DOHH2 (cell line): ENCODE data around the gene INPP5F.
"Not testable (repeated sequence)": the region's sequence is repeated elsewhere in the genome, so short reads cannot be mapped to it uniquely, and the experiment has no call there.

Experiments
- H3F3A ChIP-seq: fragments of 200-600 bp; sonication (generic), shearing (Covaris generic); 2 replicates; pipeline ENCODE4 v1.6.0; 2016; ENCODE audit warnings: antibody characterized with exemption, mild to moderate bottlenecking; ENCODE audit not compliant: control insufficient read depth, insufficient read depth
- H3K27ac ChIP-seq: fragments of 200-600 bp; sonication (generic); 2 replicates; pipeline ENCODE4 v1.5.1; 2014; ENCODE audit warnings: low read depth, mild to moderate bottlenecking, low read length, moderate library complexity
- H3K27me3 ChIP-seq: fragments of 200-600 bp; sonication (generic); 2 replicates; pipeline ENCODE4 v1.6.1; 2014; ENCODE audit warnings: mild to moderate bottlenecking, low read length, mixed read lengths; ENCODE audit not compliant: control insufficient read depth
- H3K36me3 ChIP-seq: fragments of 200-600 bp; sonication (generic); 2 replicates; pipeline ENCODE4 v1.6.1; 2014; ENCODE audit warnings: mild to moderate bottlenecking, low read length, moderate library complexity, mixed read lengths; ENCODE audit not compliant: control insufficient read depth
- H3K4me1 ChIP-seq: fragments of 200-600 bp; sonication (generic); 2 replicates; pipeline ENCODE4 v1.6.1; 2014; ENCODE audit warnings: mild to moderate bottlenecking, low read length, mixed read lengths; ENCODE audit not compliant: control insufficient read depth
- H3K4me2 ChIP-seq: fragments of 200-600 bp; sonication (generic); 2 replicates; pipeline ENCODE4 v1.6.0; 2014; ENCODE audit warnings: mild to moderate bottlenecking, low read length, moderate library complexity
- H3K4me3 ChIP-seq: fragments of 200-600 bp; sonication (generic); 2 replicates; pipeline ENCODE4 v1.5.1; 2014; ENCODE audit warnings: mild to moderate bottlenecking, low read length, mixed read lengths
- H3K79me2 ChIP-seq: fragments of 200-600 bp; sonication (generic); 2 replicates; pipeline ENCODE4 v1.6.1; 2014; ENCODE audit warnings: mild to moderate bottlenecking, low read length, mixed read lengths; ENCODE audit not compliant: control insufficient read depth
- H3K9me2 ChIP-seq: fragments of 200-600 bp; sonication (generic); replicated peaks from 2 replicates; pipeline ENCODE4 v1.6.1; 2014; ENCODE audit warnings: mild to moderate bottlenecking, low read length, mixed read lengths; ENCODE audit not compliant: control insufficient read depth
- H3K9me3 ChIP-seq: fragments of 200-600 bp; sonication (generic); 2 replicates; pipeline ENCODE4 v1.6.1; 2014; ENCODE audit warnings: antibody characterized with exemption, low read length, mixed read lengths; ENCODE audit not compliant: control insufficient read depth, insufficient read depth
- H4K20me1 ChIP-seq: fragments of 200-600 bp; sonication (generic); 2 replicates; pipeline ENCODE4 v1.6.0; 2014; ENCODE audit warnings: low read depth, mild to moderate bottlenecking, antibody characterized with exemption, low read length, moderate library complexity; ENCODE audit not compliant: control insufficient read depth, insufficient read depth
- EZH2phosphoT487 ChIP-seq: fragments of 200-600 bp; sonication (generic); IDR thresholded peaks from 2 replicates; pipeline ENCODE4 v1.6.1; 2017; ENCODE audit warnings: borderline replicate concordance, mild to moderate bottlenecking, antibody characterized with exemption, low read length, moderate library complexity, mixed read lengths
- TF ChIP-seq, protein P1 (sequence below): fragments of 200-600 bp; sonication (generic); IDR thresholded peaks from one replicate; pipeline ENCODE4 v1.5.1; 2014; ENCODE audit warnings: antibody characterized with exemption, mild to moderate bottlenecking, low read depth, low read length; ENCODE audit not compliant: poor library complexity, severe bottlenecking

The INPP5F gene

GRCh38 chr10:119706521-119707278 lies 19.1 kb upstream of the INPP5F start:
- H3K4me3 ChIP-seq = no peak overlapping the region
- H3K36me3 ChIP-seq = 0 out of 2 replicates have a peak, but pooled peaks cover 6% of the 10 kb centered on the region
- peaks cover 74% of the 10 kb centered on the region for H3K4me1 ChIP-seq
- peaks cover 24% of the 10 kb centered on the region for H3F3A ChIP-seq
- no peaks in the 10 kb centered on the region for H4K20me1 ChIP-seq
- H3K4me2 ChIP-seq = no peak overlapping the region
- peaks cover 26% of the 10 kb centered on the region for H3K9me3 ChIP-seq
- no peaks in the 10 kb centered on the region for H3K79me2 ChIP-seq
- no peak overlapping the region for H3K27ac ChIP-seq
- no peaks in the 10 kb centered on the region for H3K9me2 ChIP-seq
- no peaks in the 10 kb centered on the region for H3K27me3 ChIP-seq
- TF ChIP-seq EZH2phosphoT487 = no peak
- TF ChIP-seq, protein P1, sequence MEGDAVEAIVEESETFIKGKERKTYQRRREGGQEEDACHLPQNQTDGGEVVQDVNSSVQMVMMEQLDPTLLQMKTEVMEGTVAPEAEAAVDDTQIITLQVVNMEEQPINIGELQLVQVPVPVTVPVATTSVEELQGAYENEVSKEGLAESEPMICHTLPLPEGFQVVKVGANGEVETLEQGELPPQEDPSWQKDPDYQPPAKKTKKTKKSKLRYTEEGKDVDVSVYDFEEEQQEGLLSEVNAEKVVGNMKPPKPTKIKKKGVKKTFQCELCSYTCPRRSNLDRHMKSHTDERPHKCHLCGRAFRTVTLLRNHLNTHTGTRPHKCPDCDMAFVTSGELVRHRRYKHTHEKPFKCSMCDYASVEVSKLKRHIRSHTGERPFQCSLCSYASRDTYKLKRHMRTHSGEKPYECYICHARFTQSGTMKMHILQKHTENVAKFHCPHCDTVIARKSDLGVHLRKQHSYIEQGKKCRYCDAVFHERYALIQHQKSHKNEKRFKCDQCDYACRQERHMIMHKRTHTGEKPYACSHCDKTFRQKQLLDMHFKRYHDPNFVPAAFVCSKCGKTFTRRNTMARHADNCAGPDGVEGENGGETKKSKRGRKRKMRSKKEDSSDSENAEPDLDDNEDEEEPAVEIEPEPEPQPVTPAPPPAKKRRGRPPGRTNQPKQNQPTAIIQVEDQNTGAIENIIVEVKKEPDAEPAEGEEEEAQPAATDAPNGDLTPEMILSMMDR = no peak

- H4K20me1 ChIP-seq, H3K27me3 ChIP-seq, H3K4me2 ChIP-seq, H3K4me3 ChIP-seq, H3K9me2 ChIP-seq, H3K27ac ChIP-seq, H3K36me3 ChIP-seq, H3K79me2 ChIP-seq: not testable (repeated sequence)
- H3K4me1 ChIP-seq = peaks cover 68% of the 10 kb centered on the region
- peaks cover 26% of the 10 kb centered on the region for H3K9me3 ChIP-seq
- H3F3A ChIP-seq = peaks cover 20% of the 10 kb centered on the region
Measured at GRCh38 chr10:119707331-119707730, 18.5 kb upstream of the INPP5F start.

DNA sequence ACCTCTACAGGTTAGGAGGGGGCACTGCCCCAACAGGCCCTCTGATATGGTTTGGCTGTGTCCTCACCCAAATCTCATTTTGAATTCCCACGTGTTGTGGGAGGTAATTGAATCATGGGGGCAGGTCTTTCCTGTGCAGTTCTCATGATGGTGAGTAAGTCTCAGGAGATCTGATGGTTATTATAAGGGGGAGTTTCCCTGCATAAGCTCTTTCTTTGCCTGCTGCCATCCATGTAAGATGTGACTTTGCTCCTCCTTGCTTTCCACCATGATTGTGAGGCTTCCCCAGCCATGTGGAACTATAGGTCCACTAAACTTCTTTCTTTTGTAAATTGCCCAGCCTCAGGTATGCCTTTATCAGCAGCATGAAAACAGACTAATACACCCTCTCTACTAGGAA lies 14.9 kb upstream of the INPP5F start:
- H3K27ac ChIP-seq, H3K4me2 ChIP-seq, H3K36me3 ChIP-seq, H3K4me3 ChIP-seq, H4K20me1 ChIP-seq, H3K9me2 ChIP-seq, H3F3A ChIP-seq, H3K27me3 ChIP-seq, H3K79me2 ChIP-seq: not testable (repeated sequence)
- Histone ChIP-seq H3K4me1 (peaks cover 32% of the 10 kb centered on the region), H3K9me3 (peaks cover 26% of the 10 kb centered on the region)

GRCh38 chr10:119713744-119714483 lies 11.9 kb upstream of the INPP5F start:
- peaks cover 7% of the 10 kb centered on the region; the same call in 1 of the 2 replicates for H3K9me3 ChIP-seq
- no peaks in the 10 kb centered on the region for H3K9me2 ChIP-seq
- no peak overlapping the region for H3K4me2 ChIP-seq
- no peaks in the 10 kb centered on the region for H3K36me3 ChIP-seq
- no peaks in the 10 kb centered on the region for H3K79me2 ChIP-seq
- no peak for TF ChIP-seq EZH2phosphoT487
- TF ChIP-seq, protein P1 = no peak
- no peaks in the 10 kb centered on the region for H4K20me1 ChIP-seq
- H3K4me1 ChIP-seq = peaks cover 7% of the 10 kb centered on the region
- no peak overlapping the region for H3K27ac ChIP-seq
- no peaks in the 10 kb centered on the region for H3K27me3 ChIP-seq
- H3K4me3 ChIP-seq = no peak overlapping the region
- no peaks in the 10 kb centered on the region for H3F3A ChIP-seq
